ENCODE results near the gene NSRP1.
"Not testable (repeated sequence)": the region's sequence is repeated elsewhere in the genome, so short reads cannot be mapped to it uniquely, and the experiment has no call there.

NSRP1 gene

DNA sequence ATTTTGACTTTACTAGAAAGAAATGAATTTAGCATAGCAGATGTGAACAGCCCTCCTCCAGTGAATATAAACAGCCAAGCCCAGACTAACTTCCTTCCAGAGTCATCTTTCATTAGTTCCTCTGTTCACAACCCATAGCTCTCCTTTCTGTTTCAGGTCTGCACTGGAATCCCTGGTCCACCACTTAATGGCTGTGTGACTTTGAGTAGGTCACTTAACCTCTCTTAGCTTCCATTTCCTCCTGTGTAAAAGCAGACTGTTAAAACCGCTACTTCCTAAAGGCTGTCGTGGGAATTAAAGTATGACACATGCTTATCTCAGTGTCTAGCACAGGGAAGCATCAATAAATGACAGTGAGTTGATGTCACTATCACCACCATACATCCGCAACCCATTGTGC, 111.4 kb downstream of the NSRP1 start:
- no peak for TF ChIP-seq CTCF (IDR thresholded peaks at IDR 0.05; ENCODE audit: insufficient read depth, low read length, missing control alignments)
- ChIA-PET POLR2A (no interaction called here), CTCF (no interaction called here)
- no peak for DNase-seq (ENCODE audit: low read depth, low spot score)
- no peak overlapping the region for H3K4me3 ChIP-seq (ENCODE audit: low read depth, low read length)

- DNase-seq (ENCODE audit: low read depth, low spot score), result no peak
- CTCF ChIA-PET, result no interaction called here
- POLR2A ChIA-PET, result interaction anchor here (0.6 kb wide), 1 partner anchor 15 kb away, joined by 4 read pairs; no protein-coding TSS in a partner anchor
- TF ChIP-seq CTCF (IDR thresholded peaks at IDR 0.05; ENCODE audit: insufficient read depth, low read length, missing control alignments), result no peak
- no peak overlapping the region for H3K4me3 ChIP-seq (ENCODE audit: low read depth, low read length)
Measured at GRCh38 chr17:30229012-30229411, 112.4 kb downstream of the NSRP1 start.

- H3K4me3 ChIP-seq (ENCODE audit: low read depth, low read length); DNase-seq (ENCODE audit: low read depth, low spot score); POLR2A ChIA-PET; CTCF ChIA-PET: not testable (repeated sequence)
Measured at GRCh38 chr17:30230009-30230408, 113.4 kb downstream of the NSRP1 start.

DNA sequence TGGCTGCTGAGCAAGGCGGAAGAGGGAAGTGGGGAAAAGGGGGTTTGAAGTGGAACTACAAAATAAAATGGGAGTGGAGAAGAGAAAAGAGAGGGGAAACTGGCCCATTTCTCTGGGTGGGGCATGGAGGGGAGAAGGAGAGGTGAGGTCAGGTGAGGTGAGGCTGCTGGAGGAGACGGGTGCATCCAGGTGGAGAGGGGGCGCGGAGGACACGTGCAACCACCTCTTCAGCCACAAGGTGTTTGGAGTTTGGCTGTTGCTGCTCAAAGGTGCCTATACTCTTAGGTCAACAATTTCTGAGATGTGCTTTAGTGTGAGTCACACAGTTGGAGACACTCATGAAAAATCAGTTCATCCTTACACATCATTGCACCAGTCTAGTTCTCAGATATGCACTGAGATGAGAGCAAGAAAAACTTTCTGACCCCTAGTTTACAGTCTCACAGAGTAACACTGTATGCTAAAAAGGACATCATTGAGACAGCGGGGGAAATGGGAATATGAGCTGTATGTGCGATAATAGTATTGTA, 114.0 kb downstream of the NSRP1 start:
- no peak for DNase-seq (ENCODE audit: low read depth, low spot score)
- H3K4me3 ChIP-seq (ENCODE audit: low read depth, low read length), result no peak overlapping the region
- ChIA-PET POLR2A (no interaction called here), CTCF (no interaction called here)
- TF ChIP-seq CTCF (IDR thresholded peaks at IDR 0.05; ENCODE audit: insufficient read depth, low read length, missing control alignments), result no peak

GRCh38 chr17:30232015-30232823, 115.6 kb downstream of the NSRP1 start:
- H3K4me3 ChIP-seq (ENCODE audit: low read depth, low read length), result no peak overlapping the region
- CTCF ChIA-PET, result interaction anchor here (0.6 to 1.2 kb wide), 2 partner anchors 116 to 136 kb away, joined by 3 to 4 read pairs; no protein-coding TSS in a partner anchor
- DNase-seq (ENCODE audit: low read depth, low spot score), result no peak
- POLR2A ChIA-PET, result no interaction called here
- no peak for TF ChIP-seq CTCF (IDR thresholded peaks at IDR 0.05; ENCODE audit: insufficient read depth, low read length, missing control alignments)

- TF ChIP-seq CTCF (IDR thresholded peaks at IDR 0.05; ENCODE audit: insufficient read depth, low read length, missing control alignments), result no peak
- CTCF ChIA-PET, result interaction anchor here (0.6 kb wide), 1 partner anchor 684 kb away, joined by 4 read pairs; no protein-coding TSS in a partner anchor
- no peak for DNase-seq (ENCODE audit: low read depth, low spot score)
- POLR2A ChIA-PET, result no interaction called here
- no peak overlapping the region for H3K4me3 ChIP-seq (ENCODE audit: low read depth, low read length)
Measured at GRCh38 chr17:30232824-30233427, 116.3 kb downstream of the NSRP1 start.

Data from AG04449 (cell line).